Raji (cell line): ENCODE data around the gene GDA.

Experiments used
- POLR2A ChIP-seq: IDR thresholded peaks from 2 replicates; pipeline ENCODE4 v1.6.1; 2011; ENCODE audit warnings: low read depth, low read length, control low read depth; ENCODE audit not compliant: insufficient read depth

GDA gene

DNA sequence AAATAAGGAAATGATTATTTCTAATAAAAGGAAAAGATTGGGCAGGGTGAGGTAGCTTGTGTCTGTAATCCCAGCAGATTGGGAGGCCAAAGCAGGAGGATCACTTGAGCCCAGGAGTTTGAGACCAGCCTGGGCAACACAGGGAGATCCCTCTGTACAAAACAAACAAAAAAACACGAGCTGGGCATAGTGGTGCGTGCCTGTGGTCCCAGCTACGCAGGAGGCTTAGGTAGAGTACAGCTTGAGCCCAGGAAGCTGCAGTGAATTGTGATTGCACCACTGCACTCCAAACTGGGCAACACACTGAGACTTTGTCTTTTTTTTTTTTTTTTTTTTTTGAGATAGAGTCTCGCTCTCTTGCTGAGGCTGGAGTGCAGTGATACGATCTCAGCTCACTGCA lies 18.8 kb downstream of the GDA start:
- no peak for TF ChIP-seq POLR2A

DNA sequence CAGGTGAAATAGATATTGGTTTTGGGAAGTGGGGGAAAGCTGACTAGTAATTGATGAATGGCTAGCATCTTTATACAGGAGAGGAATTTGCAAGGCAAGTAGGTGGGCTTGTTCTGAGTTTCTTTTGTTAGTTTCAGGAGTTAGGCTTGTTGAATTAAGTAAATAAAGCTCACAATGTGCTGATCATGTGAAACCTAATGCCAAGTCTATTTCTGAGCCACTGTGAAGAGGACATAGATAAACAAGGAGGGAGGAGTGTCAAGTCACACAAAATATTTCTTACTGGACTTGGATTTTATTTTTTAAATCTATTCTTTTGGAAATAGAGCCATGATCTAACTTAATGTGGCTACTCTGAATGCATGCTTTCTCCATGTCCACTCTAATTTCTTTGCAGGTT lies 19.9 kb downstream of the GDA start:
- TF ChIP-seq POLR2A, result no peak

DNA sequence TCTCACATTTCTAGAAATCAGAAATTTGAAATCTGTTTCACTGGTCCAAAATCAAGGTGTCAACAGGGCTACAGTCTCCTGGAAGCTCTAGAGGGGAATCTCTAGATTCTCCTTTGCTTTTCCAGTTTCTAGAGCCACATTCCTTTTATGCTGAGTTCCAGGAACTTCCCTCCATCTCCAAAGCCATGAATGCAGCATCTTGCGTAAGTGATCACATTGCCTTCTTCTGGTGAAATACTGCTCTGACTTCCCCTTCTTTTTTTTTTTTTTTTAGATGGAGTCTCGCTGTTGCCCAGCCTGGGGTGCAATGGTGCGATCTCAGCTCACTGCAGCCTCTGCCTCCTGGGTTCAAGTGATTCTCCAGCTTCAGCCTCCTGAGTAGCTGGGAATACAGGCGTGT lies 23.8 kb downstream of the GDA start:
- TF ChIP-seq POLR2A, result no peak

DNA sequence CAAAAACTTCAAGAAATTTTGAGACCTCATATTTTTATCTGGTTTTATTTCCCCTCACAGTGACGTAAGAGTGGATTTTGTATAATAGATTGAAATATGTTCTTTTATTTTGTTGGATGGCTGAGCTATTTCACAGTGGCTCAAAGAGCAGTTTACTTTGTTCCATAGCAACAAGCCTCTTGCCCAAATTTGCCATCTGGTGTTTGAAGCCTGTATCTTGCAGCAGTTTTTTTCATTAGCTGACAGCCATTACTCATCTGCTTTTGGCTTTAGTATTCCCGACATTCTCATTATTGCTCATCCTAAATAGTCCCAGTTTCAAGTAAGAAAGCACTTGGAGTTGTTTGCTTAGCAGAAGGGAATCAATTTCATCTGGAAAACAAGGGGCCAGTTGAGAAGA lies 36.3 kb downstream of the GDA start:
- TF ChIP-seq POLR2A, result no peak

DNA sequence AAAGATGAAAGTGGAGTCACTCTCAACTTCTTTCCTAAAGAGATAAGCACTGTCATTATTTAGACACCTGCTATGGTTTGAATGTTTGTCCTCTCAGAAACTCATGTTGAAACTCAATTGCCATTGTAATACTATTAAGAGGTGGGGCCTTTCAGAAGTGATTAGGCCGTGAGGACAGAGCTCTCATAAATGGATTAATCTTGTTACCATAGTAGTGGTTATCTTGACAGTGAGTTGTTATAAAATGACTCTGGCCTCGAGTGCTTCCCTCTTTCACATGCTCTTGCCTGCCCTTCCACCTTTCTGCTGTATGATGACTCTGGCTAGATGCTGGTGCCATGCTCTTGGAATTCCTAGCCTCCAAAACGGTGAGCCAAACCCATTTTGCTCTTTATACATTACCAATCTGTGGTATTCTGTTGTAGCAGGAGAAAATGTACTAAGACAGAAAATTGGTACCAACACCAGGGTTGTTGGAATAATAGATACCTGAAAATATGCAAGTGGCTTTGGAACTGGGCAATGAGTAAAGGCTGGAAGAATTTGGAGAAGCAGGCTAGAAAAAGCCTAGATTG lies 38.0 kb downstream of the GDA start:
- no peak for TF ChIP-seq POLR2A

DNA sequence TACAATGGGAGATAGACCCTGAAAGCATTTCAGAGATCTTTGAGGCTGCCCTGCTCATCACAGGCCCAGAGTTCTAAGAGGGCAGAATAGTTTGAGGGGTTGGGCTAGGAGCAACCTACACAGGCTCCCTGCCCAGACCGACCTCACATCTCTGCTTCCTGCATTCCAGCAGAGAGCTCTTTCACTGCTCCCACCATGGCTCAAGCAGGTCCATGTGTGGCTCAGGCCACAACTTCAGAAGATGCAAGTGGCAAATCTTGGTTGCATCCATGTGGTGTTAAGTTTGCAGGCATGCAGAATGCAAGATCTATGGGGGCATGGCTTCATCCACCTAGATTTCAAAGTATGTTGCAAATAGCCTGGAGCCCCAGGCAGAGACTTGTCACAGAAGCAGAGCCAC lies 39.0 kb downstream of the GDA start:
- no peak for TF ChIP-seq POLR2A

DNA sequence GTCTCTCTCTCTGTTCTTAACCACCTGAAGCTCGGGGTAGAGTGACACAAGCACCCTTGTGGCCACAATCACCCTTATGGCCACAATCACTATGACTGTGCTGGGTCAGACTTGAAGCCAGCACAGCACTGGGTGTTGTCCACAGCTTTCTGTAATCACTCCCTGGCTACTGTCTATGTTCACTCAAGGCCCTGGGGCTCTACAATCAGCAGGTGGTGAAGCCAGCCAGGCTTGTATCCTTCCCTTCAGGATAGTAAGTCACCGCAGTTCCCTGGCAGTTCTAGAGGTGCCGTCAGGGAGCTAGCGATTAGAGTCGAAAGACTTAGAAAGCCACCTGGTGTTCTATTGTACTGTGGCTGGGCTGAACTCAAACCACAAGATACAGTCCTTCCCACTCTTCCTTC lies 44.2 kb downstream of the GDA start:
- TF ChIP-seq POLR2A, result no peak

DNA sequence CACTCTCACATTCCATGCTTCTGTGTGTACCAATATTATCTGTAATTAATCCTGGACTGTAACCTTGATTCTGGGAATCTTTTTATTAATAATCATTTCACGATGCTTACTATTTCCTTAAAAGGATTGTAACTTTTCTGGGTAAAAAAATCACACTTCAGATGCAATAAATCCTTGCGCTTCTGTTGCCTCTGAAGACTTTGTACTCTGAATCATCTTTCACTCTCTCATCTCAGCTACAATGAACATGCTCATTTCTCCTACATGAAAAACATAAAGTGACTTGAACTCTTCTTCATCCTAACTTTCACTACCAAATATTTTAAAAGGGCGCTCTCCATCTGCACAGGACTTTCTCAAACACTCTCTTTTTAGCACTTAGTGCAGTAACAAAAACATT lies 50.0 kb downstream of the GDA start:
- no peak for TF ChIP-seq POLR2A

DNA sequence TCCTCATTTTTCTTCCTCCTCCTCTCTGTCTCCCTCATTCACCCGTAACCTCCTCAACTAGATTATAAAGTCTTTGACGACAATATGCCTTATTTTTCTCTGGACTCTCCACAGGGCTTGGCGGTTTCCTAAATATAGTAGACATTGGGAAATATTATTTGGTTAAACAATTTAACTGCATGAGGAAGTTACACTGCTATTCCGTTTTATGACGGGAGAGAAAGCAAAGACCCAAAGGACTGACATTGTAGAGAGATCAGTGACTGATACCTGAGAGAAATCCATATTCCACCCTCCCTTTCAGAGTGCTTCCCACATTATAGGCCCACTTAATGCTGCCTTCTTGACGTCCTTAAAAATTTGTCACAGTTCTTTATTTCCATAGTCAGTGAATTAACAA lies 51.2 kb downstream of the GDA start:
- no peak for TF ChIP-seq POLR2A

DNA sequence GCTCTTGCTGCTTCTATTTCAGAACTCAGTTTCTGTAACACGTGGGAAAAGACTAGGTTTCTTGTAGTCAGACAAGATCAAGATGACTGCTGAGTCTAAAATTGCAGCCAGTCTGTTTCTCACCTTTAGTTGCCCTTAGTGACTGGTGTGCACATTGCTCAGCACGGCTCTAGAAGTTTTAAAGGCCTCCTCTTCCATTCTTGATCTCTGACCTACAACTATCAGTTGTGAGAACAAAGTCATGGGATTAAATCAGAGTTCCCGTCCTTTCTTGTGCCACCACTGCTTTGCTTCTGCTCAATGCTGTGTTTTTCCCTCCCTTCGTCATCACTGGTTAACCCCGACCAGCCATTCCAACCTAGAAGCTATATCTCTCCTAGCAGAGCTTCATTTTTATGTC lies 52.8 kb downstream of the GDA start:
- no peak for TF ChIP-seq POLR2A

DNA sequence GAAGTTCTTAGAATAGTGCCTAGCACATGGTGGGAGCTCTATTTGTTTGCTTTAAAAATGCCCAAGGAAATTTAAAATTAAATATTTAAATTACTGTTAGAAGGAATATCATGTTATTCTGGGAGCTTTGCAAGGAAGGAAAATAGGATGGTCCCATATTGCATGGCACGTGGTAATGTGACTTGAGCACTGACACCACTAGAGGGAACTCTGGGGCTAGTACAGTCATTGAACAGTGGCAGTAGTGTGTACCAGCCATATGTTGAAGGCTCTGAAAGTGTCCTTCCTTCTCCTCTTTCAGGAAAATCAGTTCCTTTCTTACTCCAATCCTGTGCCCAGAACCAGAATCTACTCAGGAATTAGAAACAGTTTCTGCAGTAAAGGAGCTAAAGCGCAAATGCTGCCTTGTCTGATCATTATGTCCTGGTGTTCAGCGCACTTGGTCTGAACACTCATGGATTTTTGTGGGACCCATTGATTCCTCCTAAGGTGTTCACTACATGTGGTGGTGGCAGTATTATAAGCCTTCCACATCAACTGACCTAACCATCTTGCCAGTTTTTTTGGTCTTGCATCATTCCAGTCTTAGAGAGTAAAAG lies 54.1 kb downstream of the GDA start:
- no peak for TF ChIP-seq POLR2A

DNA sequence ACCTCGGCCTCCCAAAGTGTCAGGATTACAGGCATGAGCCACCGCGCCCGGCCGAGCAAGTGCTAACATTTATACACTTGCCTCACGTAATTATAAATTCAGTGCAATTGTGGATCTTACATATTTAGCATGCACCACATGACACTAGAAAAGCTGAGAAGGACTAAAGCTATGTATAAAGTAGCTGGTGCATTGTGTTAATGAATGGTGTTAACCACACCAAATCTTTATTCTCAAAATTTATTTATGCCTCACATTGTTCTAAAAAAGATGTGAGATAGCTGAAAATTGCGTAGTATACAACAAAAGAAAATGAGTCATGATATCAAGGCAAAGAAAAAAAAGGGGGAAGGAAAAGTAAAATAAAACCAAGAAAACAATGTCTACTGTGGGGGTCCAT lies 54.8 kb downstream of the GDA start:
- no peak for TF ChIP-seq POLR2A

DNA sequence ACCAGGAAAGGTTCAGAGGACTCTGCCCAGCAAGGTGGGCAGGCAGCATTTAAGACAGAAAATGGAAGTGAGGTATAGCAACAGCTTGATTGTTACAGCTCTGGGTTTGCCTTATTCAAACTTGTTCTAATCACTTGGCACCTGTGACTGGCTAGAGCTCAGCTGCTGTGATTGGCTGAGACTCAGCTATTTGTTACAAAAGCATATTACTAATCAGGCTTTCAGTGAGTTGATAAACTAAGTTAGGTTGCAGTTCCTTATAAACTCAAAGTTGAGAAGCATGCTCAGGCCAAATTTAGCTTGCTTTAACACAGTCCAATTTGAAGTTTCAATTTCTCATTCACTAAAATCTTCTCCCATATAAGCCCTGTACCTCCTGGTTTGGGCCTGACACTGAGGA lies 56.3 kb downstream of the GDA start:
- TF ChIP-seq POLR2A, result no peak

DNA sequence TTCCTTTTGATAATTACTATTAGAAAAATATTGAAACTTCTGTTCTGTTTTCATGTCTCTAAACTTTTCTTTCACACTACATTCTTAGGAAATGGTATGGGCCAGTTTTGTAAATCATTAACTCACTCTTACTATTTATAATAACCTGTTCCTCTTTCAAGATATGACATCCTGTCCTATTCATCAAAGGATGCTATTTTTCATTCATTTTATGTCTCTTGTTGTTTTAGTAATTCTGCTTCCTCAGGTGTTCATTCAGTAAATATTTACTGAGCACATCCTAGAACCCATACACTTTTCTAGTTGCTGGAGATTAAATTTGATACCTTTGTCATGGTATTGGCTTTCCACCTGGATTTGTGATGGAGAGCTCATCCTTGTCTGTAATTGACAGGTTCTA lies 58.0 kb downstream of the GDA start:
- no peak for TF ChIP-seq POLR2A

DNA sequence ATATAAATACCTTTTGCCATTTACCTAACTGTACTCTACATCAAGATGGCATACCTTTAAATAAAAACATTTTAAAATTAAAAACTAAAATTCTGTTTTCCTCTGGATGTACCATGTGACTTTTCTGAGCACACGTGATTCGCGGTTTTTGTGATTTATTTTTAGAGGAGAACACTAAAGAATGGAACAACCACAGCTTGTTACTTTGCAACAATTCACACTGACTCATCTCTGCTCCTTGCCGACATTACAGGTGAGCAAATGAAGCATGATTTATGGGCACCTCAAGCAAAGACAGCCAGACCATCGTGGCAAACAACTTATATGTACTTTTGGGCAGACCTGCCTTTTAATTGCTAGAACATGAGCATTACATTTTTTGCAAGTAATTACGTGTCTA lies 61.3 kb downstream of the GDA start:
- no peak for TF ChIP-seq POLR2A

DNA sequence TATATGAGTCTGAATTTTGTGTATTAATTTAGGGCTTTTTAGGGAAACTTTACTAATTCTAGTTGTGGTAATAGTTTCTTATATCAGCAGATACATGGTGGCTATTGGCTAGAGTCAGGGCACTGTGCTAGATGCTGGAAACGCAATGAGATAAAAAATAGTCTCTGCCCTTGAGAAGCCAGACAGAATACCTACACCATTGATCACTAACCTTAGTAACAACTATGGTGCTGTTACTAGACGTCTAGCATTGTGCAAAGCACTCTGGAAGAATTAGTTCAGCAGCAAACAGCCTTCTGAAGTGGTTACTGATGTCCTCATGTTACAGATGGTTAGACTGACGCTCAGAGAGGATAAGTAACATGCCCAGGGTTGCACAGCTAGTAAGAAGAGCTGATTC lies 61.8 kb downstream of the GDA start:
- TF ChIP-seq POLR2A, result no peak

DNA sequence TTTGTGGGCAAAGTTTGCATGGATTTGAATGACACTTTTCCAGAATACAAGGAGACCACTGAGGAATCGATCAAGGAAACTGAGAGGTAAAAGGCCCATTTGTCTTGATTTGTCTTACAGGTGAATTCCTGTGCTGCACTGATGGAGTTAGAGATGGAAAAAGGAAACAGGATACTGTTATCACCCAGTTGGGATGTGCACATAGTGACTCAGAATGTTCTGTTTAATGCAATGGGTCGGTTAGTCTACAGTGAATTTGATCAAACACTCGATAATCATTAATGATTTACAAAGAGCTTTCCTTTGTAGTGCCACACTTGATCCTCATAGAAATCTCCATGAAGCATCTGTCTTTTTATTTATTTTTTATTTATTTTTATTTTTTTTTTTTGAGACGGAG lies 64.7 kb downstream of the GDA start:
- no peak for TF ChIP-seq POLR2A
